ENCODE measurements around the gene AGBL1.

AGBL1 gene

GRCh38 chr15:86259589-86259988, 179.9 kb downstream of the AGBL1 start:
- no peaks in the 10 kb centered on the region for H3K9me3 Mint-ChIP-seq
- no peak for TF ChIP-seq CTCF (IDR thresholded peaks at IDR 0.05)
- H3K4me3 Mint-ChIP-seq: no peak overlapping the region
- DNase-seq: no peak
- peaks cover 15% of the 10 kb centered on the region for H3K4me1 Mint-ChIP-seq
- no peaks in the 10 kb centered on the region for H3K36me3 Mint-ChIP-seq (ENCODE audit: low read depth)
- peaks cover 7% of the 10 kb centered on the region for H3K27me3 Mint-ChIP-seq (ENCODE audit: low read depth, poor library complexity)
- no peak overlapping the region for H3K27ac Mint-ChIP-seq

GRCh38 chr15:86263230-86263629, 183.6 kb downstream of the AGBL1 start:
- Mint-ChIP-seq H3K27me3 (ENCODE audit: low read depth, poor library complexity) (peaks cover 11% of the 10 kb centered on the region), H3K36me3 (ENCODE audit: low read depth) (no peaks in the 10 kb centered on the region), H3K9me3 (no peaks in the 10 kb centered on the region), H3K27ac (no peak overlapping the region), H3K4me3 (no peak overlapping the region), H3K4me1 (peaks cover 8% of the 10 kb centered on the region)
- DNase-seq: no peak
- no peak for TF ChIP-seq CTCF (IDR thresholded peaks at IDR 0.05)

- H3K4me1 Mint-ChIP-seq: no peaks in the 10 kb centered on the region
Measured at GRCh38 chr15:86266896-86267484, 187.3 kb downstream of the AGBL1 start.

GRCh38 chr15:86267892-86268291, 188.2 kb downstream of the AGBL1 start:
- no peak for DNase-seq
- H3K27ac Mint-ChIP-seq: no peak overlapping the region
- no peak overlapping the region for H3K4me3 Mint-ChIP-seq
- no peaks in the 10 kb centered on the region for H3K4me1 Mint-ChIP-seq
- TF ChIP-seq CTCF (IDR thresholded peaks at IDR 0.05): no peak
- H3K9me3 Mint-ChIP-seq: no peaks in the 10 kb centered on the region
- no peaks in the 10 kb centered on the region for H3K36me3 Mint-ChIP-seq (ENCODE audit: low read depth)
- H3K27me3 Mint-ChIP-seq (ENCODE audit: low read depth, poor library complexity): peaks cover 7% of the 10 kb centered on the region

More at GRCh38 chr15:86266896-86267484, 187.3 kb downstream of the AGBL1 start:
- no peaks in the 10 kb centered on the region for H3K36me3 Mint-ChIP-seq (ENCODE audit: low read depth)
- no peak overlapping the region for H3K27ac Mint-ChIP-seq
- H3K9me3 Mint-ChIP-seq: no peaks in the 10 kb centered on the region
- DNase-seq: no peak
- no peak overlapping the region for H3K4me3 Mint-ChIP-seq
- H3K27me3 Mint-ChIP-seq (ENCODE audit: low read depth, poor library complexity): peaks cover 7% of the 10 kb centered on the region
- TF ChIP-seq CTCF (IDR thresholded peaks at IDR 0.05): no peak

- DNase-seq: no peak
- H3K27me3 Mint-ChIP-seq (ENCODE audit: low read depth, poor library complexity): peaks cover 10% of the 10 kb centered on the region
- H3K27ac Mint-ChIP-seq: no peak overlapping the region
- no peak overlapping the region for H3K4me3 Mint-ChIP-seq
- H3K4me1 Mint-ChIP-seq: no peaks in the 10 kb centered on the region
- no peak for TF ChIP-seq CTCF (IDR thresholded peaks at IDR 0.05)
- H3K9me3 Mint-ChIP-seq: no peaks in the 10 kb centered on the region
- no peaks in the 10 kb centered on the region for H3K36me3 Mint-ChIP-seq (ENCODE audit: low read depth)
Measured at GRCh38 chr15:86268558-86268957, 188.9 kb downstream of the AGBL1 start.

- no peak for TF ChIP-seq CTCF (IDR thresholded peaks at IDR 0.05)
- Mint-ChIP-seq H3K4me1 (no peaks in the 10 kb centered on the region), H3K27ac (no peak overlapping the region), H3K4me3 (no peak overlapping the region), H3K9me3 (no peaks in the 10 kb centered on the region), H3K27me3 (ENCODE audit: low read depth, poor library complexity) (peaks cover 10% of the 10 kb centered on the region), H3K36me3 (ENCODE audit: low read depth) (no peaks in the 10 kb centered on the region)
- no peak for DNase-seq
Measured at GRCh38 chr15:86273309-86273708, 193.6 kb downstream of the AGBL1 start.

All from nephron progenitor cell (in vitro differentiated cells).